AG10803 (cell line): ENCODE measurements around the gene DDX5.
A peak's percentile ranks its signal among the peaks of the same experiment; 100 is the strongest.

Experiments used
- DNase-seq: peaks from one replicate; pipeline ENCODE4 v3.0.0; 2010; ENCODE audit warnings: low read depth
- H3K4me3 ChIP-seq: 2 replicates; pipeline ENCODE4 v1.5.1; 2011; ENCODE audit warnings: mild to moderate bottlenecking, low read length, control low read depth
- TF ChIP-seq, protein P1 (sequence below): conservative IDR thresholded peaks from 2 replicates; pipeline ENCODE4 v1.5.1; 2011; ENCODE audit warnings: mild to moderate bottlenecking, low read length, control low read depth, inconsistent platforms

The DDX5 gene

DNA sequence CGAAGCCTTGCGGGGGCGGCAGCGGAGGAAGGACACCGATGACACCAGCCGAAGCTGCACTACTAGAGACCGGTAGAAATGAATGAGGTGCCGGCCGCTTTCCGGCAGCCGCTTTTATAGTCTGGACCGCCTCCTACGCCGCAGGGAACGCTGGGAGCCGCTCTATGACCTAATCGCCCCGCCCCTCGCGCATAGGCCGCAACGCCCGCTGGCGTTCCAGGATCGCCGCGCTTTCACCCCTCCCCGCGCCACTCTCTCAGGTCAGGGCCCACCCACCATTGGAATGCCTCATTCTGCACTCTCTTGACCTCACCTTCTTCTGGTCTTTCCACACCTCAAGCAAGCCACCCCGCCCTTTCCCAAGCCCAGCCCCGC is at the start of gene DDX5:
TSS of gene DDX5 (minus strand) at position 89 of the 375 bp plus-strand sequence. CDS start 170 bp downstream, outside the sequence.
- TF ChIP-seq, protein P1, sequence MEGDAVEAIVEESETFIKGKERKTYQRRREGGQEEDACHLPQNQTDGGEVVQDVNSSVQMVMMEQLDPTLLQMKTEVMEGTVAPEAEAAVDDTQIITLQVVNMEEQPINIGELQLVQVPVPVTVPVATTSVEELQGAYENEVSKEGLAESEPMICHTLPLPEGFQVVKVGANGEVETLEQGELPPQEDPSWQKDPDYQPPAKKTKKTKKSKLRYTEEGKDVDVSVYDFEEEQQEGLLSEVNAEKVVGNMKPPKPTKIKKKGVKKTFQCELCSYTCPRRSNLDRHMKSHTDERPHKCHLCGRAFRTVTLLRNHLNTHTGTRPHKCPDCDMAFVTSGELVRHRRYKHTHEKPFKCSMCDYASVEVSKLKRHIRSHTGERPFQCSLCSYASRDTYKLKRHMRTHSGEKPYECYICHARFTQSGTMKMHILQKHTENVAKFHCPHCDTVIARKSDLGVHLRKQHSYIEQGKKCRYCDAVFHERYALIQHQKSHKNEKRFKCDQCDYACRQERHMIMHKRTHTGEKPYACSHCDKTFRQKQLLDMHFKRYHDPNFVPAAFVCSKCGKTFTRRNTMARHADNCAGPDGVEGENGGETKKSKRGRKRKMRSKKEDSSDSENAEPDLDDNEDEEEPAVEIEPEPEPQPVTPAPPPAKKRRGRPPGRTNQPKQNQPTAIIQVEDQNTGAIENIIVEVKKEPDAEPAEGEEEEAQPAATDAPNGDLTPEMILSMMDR, result no peak
- peak within 1 kb of the TSS; percentile 96 for H3K4me3 ChIP-seq
- peak; percentile 97 for DNase-seq

DNA sequence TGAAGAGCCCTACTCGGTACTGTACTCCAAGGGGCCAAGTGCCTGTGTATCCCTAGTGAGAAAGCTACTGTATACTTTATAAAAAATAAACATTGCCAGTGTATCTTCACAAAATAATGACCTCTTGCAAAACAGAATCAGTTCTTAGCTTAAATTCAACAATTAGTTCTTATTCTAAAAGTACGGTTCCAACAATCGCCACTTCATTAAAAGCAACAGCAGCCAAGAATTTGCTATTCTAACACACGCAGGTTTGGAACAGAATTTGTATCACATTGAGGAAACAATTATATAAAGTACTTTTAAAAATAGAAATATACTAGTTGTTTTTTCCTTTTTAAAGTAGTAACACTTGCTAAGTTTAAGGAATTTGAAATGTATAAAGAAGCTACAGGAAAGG is 49.2 kb upstream of the DDX5 start:
- H3K4me3 ChIP-seq, result no peak overlapping the region
- no peak for DNase-seq
- TF ChIP-seq, protein P1, result no peak

GRCh38 chr17:64554028-64554637 is 48.0 kb upstream of the DDX5 start:
- DNase-seq, result no peak
- TF ChIP-seq, protein P1, result no peak
- H3K4me3 ChIP-seq, result no peak overlapping the region

- DNase-seq, result no peak
- TF ChIP-seq, protein P1, result no peak
Observed at GRCh38 chr17:64551461-64551860, 45.4 kb upstream of the DDX5 start.

GRCh38 chr17:64547319-64547718 is 41.2 kb upstream of the DDX5 start:
- DNase-seq, result no peak
- H3K4me3 ChIP-seq, result no peak overlapping the region
- TF ChIP-seq, protein P1, result no peak

More at GRCh38 chr17:64551461-64551860, 45.4 kb upstream of the DDX5 start:
- no peak overlapping the region for H3K4me3 ChIP-seq

- DNase-seq, result no peak
- TF ChIP-seq, protein P1, result no peak
- no peak overlapping the region for H3K4me3 ChIP-seq
Observed at GRCh38 chr17:64546716-64547115, 40.6 kb upstream of the DDX5 start.

- DNase-seq, result no peak
- H3K4me3 ChIP-seq, result no peak overlapping the region
- TF ChIP-seq, protein P1, result no peak
Observed at GRCh38 chr17:64544742-64545141, 38.7 kb upstream of the DDX5 start.
